HepG2 (cell line): ENCODE measurements around the gene ACTN1. TPM values are rescaled to one million over a fixed set of nuclear protein-coding genes. Genes with fewer than 3 reads are reported as not detected.
A peak's percentile ranks its signal among the peaks of the same experiment; 100 is the strongest.

ENCODE experiments used
- ATAC-seq: fragments of 200-7000 bp; cut with Tn5 transposase; 3 replicates; pipeline ENCODE4 v1.9.1; 2020; ENCODE audit warnings: mild to moderate bottlenecking, moderate library complexity
- BruUV-seq: library from RNA; stranded (reverse); fragments of 400-500 nt; replicated peaks from 2 replicates; lab custom pipeline; 2021; lab: Mats Ljungman, UMichigan
- CTCF ChIA-PET: fragments of 300-600 bp; formaldehyde crosslinking; extraction: SDS; loops from one replicate; lab custom pipeline; 2021; ENCODE audit warnings: low total read pairs, inconsistent platforms, low intra/inter-chr PET ratio; lab: Yijun Ruan, JAX
- POLR2A ChIA-PET: fragments of 350-600 bp; sonication (Branson Sonifier 250); formaldehyde crosslinking; loops from one replicate; lab custom pipeline; 2020; ENCODE audit warnings: antibody characterized with exemption, inconsistent platforms; lab: Yijun Ruan, JAX
- DNase-seq: peaks from one replicate; pipeline ENCODE4 v3.0.0-alpha.2; 2015; ENCODE audit warnings: low spot score
- FAIRE-seq: peaks from 3 replicates; lab custom pipeline; 2011; peaks lifted over from hg19 to GRCh38; lab: Jason Lieb, UNC
- H2AFZ ChIP-seq: one replicate; pipeline ENCODE4 v1.6.1; 2011; ENCODE audit warnings: low read length, inconsistent platforms
- H3K27ac ChIP-seq: fragments of 300-600 bp; 3 replicates; pipeline ENCODE4 v1.8.0; 2011; ENCODE audit warnings: mixed run types, mild to moderate bottlenecking, mixed read lengths, low read length, inconsistent platforms; ENCODE audit not compliant: insufficient read depth; ENCODE audit errors: extremely low read length
- H3K27me3 ChIP-seq, 2 experiments: fragments of 200-600 bp in 1 of 2; 2 replicates in 1 of 2; 3 replicates in 1 of 2; pipeline versions ENCODE4 v1.6.0 to v1.8.0; 2011; ENCODE audit warnings: low read length in 2 of 2, mild to moderate bottlenecking in 2 of 2, moderate library complexity in 2 of 2, inconsistent platforms in 1 of 2; ENCODE audit not compliant: insufficient read depth in 2 of 2, control insufficient read depth in 1 of 2
- H3K36me3 ChIP-seq, 2 experiments: fragments of 200-600 bp in 1 of 2; replicated peaks in 1 of 2; 2 replicates in 1 of 2; 3 replicates in 1 of 2; pipeline versions ENCODE4 v1.5.1 to v1.8.0; 2011; ENCODE audit warnings: low read length in 2 of 2, inconsistent platforms in 1 of 2; ENCODE audit not compliant: insufficient read depth in 2 of 2, control insufficient read depth in 1 of 2
- H3K4me1 ChIP-seq: 2 replicates; pipeline ENCODE4 v1.5.1; 2012; ENCODE audit warnings: low read length, inconsistent platforms; ENCODE audit not compliant: insufficient read depth
- H3K4me2 ChIP-seq: 2 replicates; pipeline ENCODE4 v1.6.0; 2011; ENCODE audit warnings: low read depth, low read length, inconsistent platforms
- H3K4me3 ChIP-seq, 3 experiments: fragments of 200-600 bp in 1 of 3; sonication (generic), shearing (Covaris generic) in 1 of 3; replicated peaks in 1 of 3; 2 replicates each; pipeline ENCODE4 v1.5.1; 2011 to 2016; ENCODE audit warnings: low read length in 3 of 3, inconsistent platforms in 2 of 3, low read depth in 2 of 3, mild to moderate bottlenecking in 2 of 3, control low read depth in 1 of 3, mixed read lengths in 1 of 3; ENCODE audit not compliant: insufficient read depth in 1 of 3
- H3K79me2 ChIP-seq: one replicate; pipeline ENCODE4 v1.6.1; 2011; ENCODE audit warnings: low read length, inconsistent platforms; ENCODE audit not compliant: insufficient read depth
- H3K9ac ChIP-seq: 2 replicates; pipeline ENCODE4 v1.6.0; 2011; ENCODE audit warnings: mild to moderate bottlenecking, low read depth, low read length, inconsistent platforms; ENCODE audit not compliant: insufficient read depth
- H3K9me3 ChIP-seq: 2 replicates; pipeline ENCODE4 v1.5.1; 2012; ENCODE audit warnings: mild to moderate bottlenecking, low read length
- H4K20me1 ChIP-seq: 2 replicates; pipeline ENCODE4 v1.6.0; 2011; ENCODE audit warnings: inconsistent platforms, mild to moderate bottlenecking, low read length, moderate library complexity; ENCODE audit not compliant: insufficient read depth
- BORCS8-MEF2B ChIP-seq: sonication (generic); formaldehyde crosslinking; IDR thresholded peaks from 2 replicates; pipeline ENCODE4 v1.8.0; 2022; ENCODE audit warnings: mild to moderate bottlenecking, missing genetic modification reagents
- DMAP1 ChIP-seq: IDR thresholded peaks from 2 replicates; pipeline ENCODE4 v1.6.1; 2016
- DNMT1 ChIP-seq: sonication (generic); formaldehyde crosslinking; IDR thresholded peaks from 2 replicates; pipeline ENCODE4 v1.5.1; 2020; ENCODE audit warnings: mild to moderate bottlenecking, missing genetic modification reagents
- EED ChIP-seq: sonication (generic); formaldehyde crosslinking; IDR thresholded peaks from 2 replicates; pipeline ENCODE4 v1.5.0; 2020; ENCODE audit warnings: mild to moderate bottlenecking, missing genetic modification reagents
- GABPB1 ChIP-seq: IDR thresholded peaks from 2 replicates; pipeline ENCODE4 v1.6.1; 2016; ENCODE audit warnings: mild to moderate bottlenecking, missing genetic modification reagents, moderate library complexity, missing compliant biosample characterization
- HES4 ChIP-seq: sonication (generic); formaldehyde crosslinking; IDR thresholded peaks from 2 replicates; pipeline ENCODE4 v1.9.0; 2021; ENCODE audit warnings: mild to moderate bottlenecking, missing genetic modification reagents, borderline replicate concordance
- KLF6 ChIP-seq: IDR thresholded peaks from 2 replicates; pipeline ENCODE4 v1.8.0; 2016; ENCODE audit warnings: missing biosample characterization, missing genetic modification reagents
- NPAS2 ChIP-seq: sonication (generic); formaldehyde crosslinking; IDR thresholded peaks from 2 replicates; pipeline ENCODE4 v1.8.0; 2022; ENCODE audit warnings: mild to moderate bottlenecking, missing genetic modification reagents, borderline replicate concordance
- RBM22 ChIP-seq: fragments of 200-400 bp; formaldehyde crosslinking; optimal IDR thresholded peaks from 2 replicates; pipeline ENCODE3; 2017; ENCODE audit warnings: mild to moderate bottlenecking, low read length, moderate library complexity
- REL ChIP-seq: sonication (generic); formaldehyde crosslinking; conservative IDR thresholded peaks from 2 replicates; pipeline ENCODE4 v1.8.0; 2022; ENCODE audit warnings: mild to moderate bottlenecking, missing genetic modification reagents, moderate library complexity
- SP5 ChIP-seq: IDR thresholded peaks from 2 replicates; pipeline ENCODE4 v1.6.1; 2016; ENCODE audit warnings: low read depth, borderline replicate concordance
- SUZ12 ChIP-seq: fragments of 150-350 bp; IDR thresholded peaks from 2 replicates; pipeline ENCODE4 v1.6.1; 2014; ENCODE audit warnings: low read depth, low read length
- XRCC5 ChIP-seq: fragments of 200-400 bp; formaldehyde crosslinking; optimal IDR thresholded peaks from 2 replicates; pipeline ENCODE3; 2017; ENCODE audit warnings: mild to moderate bottlenecking, low read length
- ZBTB1 ChIP-seq: sonication (generic); formaldehyde crosslinking; IDR thresholded peaks from 2 replicates; pipeline ENCODE4 v1.4.0; 2020; ENCODE audit warnings: missing genetic modification reagents, borderline replicate concordance
- ZNF746 ChIP-seq: sonication (generic); formaldehyde crosslinking; IDR thresholded peaks from 2 replicates; pipeline ENCODE4 v1.8.0; 2022; ENCODE audit warnings: mild to moderate bottlenecking, missing genetic modification reagents
- ZNF782 ChIP-seq: sonication (generic); formaldehyde crosslinking; IDR thresholded peaks from 2 replicates; pipeline ENCODE4 v1.4.0; 2020; ENCODE audit warnings: missing genetic modification reagents, mild to moderate bottlenecking, borderline replicate concordance
- ZSCAN9 ChIP-seq: IDR thresholded peaks from 2 replicates; pipeline ENCODE4 v1.6.1; 2016; ENCODE audit warnings: borderline replicate concordance
- WGBS: methylation state at CpG from one replicate; pipeline ENCODE4 v1.1.6; 2017; ENCODE audit warnings: low lambda C conversion rate; 5-methylcytosine and 5-hydroxymethylcytosine counted together
- in situ Hi-C: cut with HindIII; loops from 2 replicates; pipeline ENCODE4 v1.10.0; 2017; ENCODE audit warnings: low pct_unique_long_range_greater_than_20kb; ENCODE audit not compliant: extremely low pct_ligation_motif_present
- intact Hi-C: fragments of 100-400 bp; cut with micrococcal nuclease; formaldehyde crosslinking; loops from one replicate; pipeline ENCODE4 v1.10.0; 2022; ENCODE audit not compliant: unreplicated experiment
- polyA plus RNA-seq, 8 experiments: library from polyadenylated mRNA; depleted of rRNA in 3 of 8; stranded (reverse) in 7 of 8; unstranded in 1 of 8; fragments of >200 nt; fragmentation: Illumina TruSeq in 4 of 8; extraction: Trizol in 4 of 8; gene quantifications; 2 replicates each; pipeline versions ENCODE4 v1.2.1 to v1.2.3, GENCODE V29; 2011 to 2016; ENCODE audit warnings: low read depth in 4 of 8, missing spikeins in 1 of 8, mixed read lengths in 1 of 8; ENCODE audit not compliant: insufficient read depth in 1 of 8
- total RNA-seq, 5 experiments: library from RNA; depleted of rRNA; stranded (reverse); fragments of >200 nt; fragmentation: Illumina TruSeq; extraction: Trizol; gene quantifications; 2 replicates each; pipeline ENCODE4 v1.2.3, GENCODE V29; 2016; ENCODE audit warnings: low read depth in 1 of 5

Gene ACTN1
- total and polyA plus RNA-seq, 2 of the 13 experiments (the other 11 are each of a cell fraction or from before 2014, with no cell fraction given), result 58.6 to 162 TPM

DNA sequence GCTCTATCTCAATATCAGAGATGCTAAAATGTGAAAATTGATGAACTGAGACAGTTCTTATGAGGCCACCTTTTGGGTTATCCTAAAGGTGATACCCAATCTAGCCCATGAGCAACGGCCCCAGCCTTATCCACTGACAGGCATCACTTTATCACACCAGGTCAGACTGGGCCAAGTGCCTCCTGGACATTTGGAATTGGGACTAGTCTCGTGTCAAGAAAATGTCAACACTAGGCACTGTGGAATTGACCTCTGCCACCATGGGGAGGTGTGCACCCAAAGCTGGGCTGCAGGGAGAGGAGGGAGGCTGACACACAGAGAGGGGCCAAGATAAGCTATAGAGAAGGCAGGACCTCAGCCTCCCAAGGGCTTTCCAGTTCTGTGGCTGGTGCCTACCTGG is 107.7 kb downstream of the ACTN1 start:
- TF ChIP-seq GABPB1 (CRISPR knock-in tag) (no peak), SP5 (CRISPR knock-in tag) (no peak), RBM22 (peak; percentile 74), HES4 (CRISPR knock-in tag) (no peak), NPAS2 (CRISPR knock-in tag) (no peak), SUZ12 (no peak), ZBTB1 (CRISPR knock-in tag) (no peak), ZSCAN9 (CRISPR knock-in tag) (no peak)
- TF ChIP-seq, all 625 proteins: peak for 1
- in situ Hi-C loops, result no loop called here
- H3K9me3 ChIP-seq, result no peaks in the 10 kb centered on the region
- H3K4me1 ChIP-seq, result no peaks in the 10 kb centered on the region
- no peaks in the 10 kb centered on the region for H4K20me1 ChIP-seq
- DNase-seq, result no peak
- POLR2A ChIA-PET, result no interaction called here
- CTCF ChIA-PET, result no interaction called here
- no peak overlapping the region for H3K27ac ChIP-seq
- peaks cover 16 to 39% of the 10 kb centered on the region in 2 experiments; a peak in 4 of 5 replicates for H3K36me3 ChIP-seq
- H3K4me2 ChIP-seq, result no peak overlapping the region
- peak; percentile 27; the same call in 2 of the 3 replicates for ATAC-seq
- FAIRE-seq, result no peak
- H3K4me3 ChIP-seq, result no peak overlapping the region
- 43% methylated on average over 2 of the region's 2 CpGs for WGBS
- intact Hi-C loops, result no loop called here
- BruUV-seq, result no TSS peak
- no peak overlapping the region for H2AFZ ChIP-seq
- H3K9ac ChIP-seq, result no peak overlapping the region
- no peaks in the 10 kb centered on the region for H3K79me2 ChIP-seq
- no peaks in the 10 kb centered on the region for H3K27me3 ChIP-seq

DNA sequence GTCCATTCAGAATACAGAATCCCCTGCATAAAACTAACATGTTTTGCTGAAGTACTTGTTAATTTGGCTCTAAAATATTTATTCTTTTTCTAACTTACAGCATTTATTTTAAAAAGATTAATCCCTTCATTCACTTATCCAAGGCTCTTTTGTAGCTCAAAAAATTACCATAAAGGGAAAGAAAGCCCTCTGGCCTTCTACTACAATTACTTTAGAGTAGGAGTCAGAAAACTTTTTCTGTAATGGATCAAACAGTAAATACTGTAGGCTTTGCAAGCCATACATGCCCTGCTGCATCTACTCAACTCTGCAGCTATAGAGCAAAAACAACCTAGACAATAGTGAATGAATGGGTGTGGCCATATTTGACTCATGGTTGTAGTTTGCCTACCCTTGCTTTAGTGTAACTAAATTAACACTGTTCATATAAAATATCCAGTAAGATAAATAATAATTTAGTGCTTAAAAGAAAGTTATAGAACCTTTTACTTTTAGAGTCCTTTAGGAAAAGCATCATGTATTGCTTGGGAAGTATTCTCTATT is 112.0 kb downstream of the ACTN1 start:
- Histone ChIP-seq H3K4me3 (no peak overlapping the region), H3K27me3 (no peaks in the 10 kb centered on the region), H3K79me2 (no peaks in the 10 kb centered on the region), H3K9me3 (peaks cover 8% of the 10 kb centered on the region), H3K4me1 (0 out of 2 replicates have a peak, but pooled peaks cover 7% of the 10 kb centered on the region), H3K9ac (no peak overlapping the region), H4K20me1 (no peaks in the 10 kb centered on the region), H3K4me2 (no peak overlapping the region), H3K36me3 (peaks cover 0 to 4% of the 10 kb centered on the region in 2 experiments; a peak in 1 of 5 replicates), H3K27ac (no peak overlapping the region), H2AFZ (no peak overlapping the region)
- POLR2A ChIA-PET, result no interaction called here
- in situ Hi-C loops, result no loop called here
- no peak for DNase-seq
- ATAC-seq, result no peak
- no peak for FAIRE-seq
- BruUV-seq, result no TSS peak
- intact Hi-C loops, result no loop called here
- TF ChIP-seq ZNF782 (CRISPR knock-in tag) (no peak), DNMT1 (CRISPR knock-in tag) (no peak), ZNF746 (CRISPR knock-in tag) (no peak), XRCC5 (no peak), BORCS8-MEF2B (no peak), EED (no peak), DMAP1 (CRISPR knock-in tag) (no peak), KLF6 (no peak), REL (CRISPR knock-in tag) (no peak)
- CTCF ChIA-PET, result no interaction called here
